HG03520 (cell line): ENCODE data around the gene AGBL1.
"Not testable (repeated sequence)": the region's sequence is repeated elsewhere in the genome, so short reads cannot be mapped to it uniquely, and the experiment has no call there.

ENCODE experiments used
- ATAC-seq: cut with Tn5 transposase; IDR thresholded peaks from one replicate; pipeline ENCODE4 v1.9.1; 2021; ENCODE audit warnings: mild to moderate bottlenecking, moderate library complexity; ENCODE audit not compliant: unreplicated experiment

AGBL1 gene

DNA sequence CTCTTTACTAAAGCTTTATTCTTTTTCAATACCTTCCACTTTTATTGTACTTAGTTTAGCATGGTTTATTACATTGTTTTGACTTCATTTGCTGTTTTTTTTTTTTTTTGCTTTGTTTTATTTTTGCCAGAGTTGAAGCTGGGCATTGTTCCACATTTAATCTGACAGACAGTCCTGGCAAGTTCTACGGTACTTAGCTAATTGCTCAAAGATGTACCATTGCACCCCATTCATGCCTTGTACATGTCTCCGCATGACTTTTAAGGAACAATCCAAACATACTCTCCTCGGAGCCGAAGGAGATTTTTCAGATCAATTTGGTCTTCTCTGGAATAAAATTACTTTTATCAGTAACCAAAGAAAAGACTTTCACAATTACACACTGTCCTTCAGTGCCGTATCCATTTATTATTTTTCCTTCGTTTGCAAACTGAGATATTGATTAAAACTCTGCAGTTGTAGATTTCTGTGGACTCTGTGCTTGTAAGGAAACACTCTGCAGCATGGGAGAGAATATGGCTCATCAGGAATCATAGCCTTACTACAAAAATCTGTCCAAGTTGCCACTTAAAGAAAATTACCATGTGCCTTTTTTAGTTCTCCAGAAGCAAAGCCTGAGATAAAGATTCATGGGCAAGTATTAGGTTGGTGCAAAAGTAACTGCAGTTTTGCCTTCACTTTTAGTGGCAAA lies 952.0 kb downstream of the AGBL1 start:
- ATAC-seq, result no peak

DNA sequence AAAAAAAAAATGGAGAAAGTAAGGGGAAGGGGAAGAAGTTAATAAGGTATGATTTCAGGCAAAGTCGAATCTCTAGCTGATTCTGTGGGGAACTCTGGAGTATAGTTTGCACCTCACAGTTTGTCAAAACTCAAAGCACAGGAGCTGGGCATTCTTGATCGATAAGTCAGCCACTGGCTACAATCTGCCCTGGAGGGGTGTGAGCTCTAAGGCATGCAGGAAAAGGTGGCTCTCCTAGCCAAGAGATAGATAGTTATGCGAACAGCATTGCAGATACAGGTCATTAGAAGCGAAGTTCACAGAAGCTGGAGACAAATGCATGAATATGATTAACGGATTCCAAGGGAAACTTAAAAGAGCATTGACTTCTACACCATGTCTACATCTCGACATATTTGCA lies 952.6 kb downstream of the AGBL1 start:
- no peak for ATAC-seq

DNA sequence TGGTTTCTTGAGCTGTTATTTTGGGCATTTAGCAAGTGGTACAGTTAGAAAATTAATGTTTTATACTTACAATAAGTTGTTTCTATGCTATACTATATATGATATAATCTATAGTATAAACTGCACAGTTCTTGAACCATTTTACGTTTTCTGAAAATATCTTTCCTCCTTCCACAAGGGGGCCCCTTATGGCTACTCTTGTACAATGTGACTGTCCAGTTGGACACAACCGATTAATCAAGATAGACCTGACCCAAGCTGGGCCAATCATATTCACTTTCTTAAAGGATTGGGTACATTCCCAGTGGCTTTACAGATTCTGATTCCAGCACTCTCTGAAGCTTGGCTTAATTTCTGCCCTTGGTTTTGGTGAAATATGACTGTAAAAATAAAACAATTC lies 953.4 kb downstream of the AGBL1 start:
- ATAC-seq, result no peak

DNA sequence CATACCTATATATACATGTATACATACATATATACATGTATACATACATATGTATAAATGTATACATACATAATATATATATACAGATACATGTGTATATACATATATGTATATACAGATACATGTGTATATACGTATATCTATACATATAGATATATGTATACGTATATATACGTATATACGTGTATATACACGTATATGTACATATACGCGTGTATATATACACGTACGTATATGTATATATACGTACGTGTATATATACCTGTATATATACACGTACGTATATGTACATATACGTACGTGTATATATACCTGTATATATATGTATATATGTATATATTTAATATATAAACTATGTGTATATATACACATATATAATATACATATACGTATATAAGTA lies 955.2 kb downstream of the AGBL1 start:
- ATAC-seq, result no peak

DNA sequence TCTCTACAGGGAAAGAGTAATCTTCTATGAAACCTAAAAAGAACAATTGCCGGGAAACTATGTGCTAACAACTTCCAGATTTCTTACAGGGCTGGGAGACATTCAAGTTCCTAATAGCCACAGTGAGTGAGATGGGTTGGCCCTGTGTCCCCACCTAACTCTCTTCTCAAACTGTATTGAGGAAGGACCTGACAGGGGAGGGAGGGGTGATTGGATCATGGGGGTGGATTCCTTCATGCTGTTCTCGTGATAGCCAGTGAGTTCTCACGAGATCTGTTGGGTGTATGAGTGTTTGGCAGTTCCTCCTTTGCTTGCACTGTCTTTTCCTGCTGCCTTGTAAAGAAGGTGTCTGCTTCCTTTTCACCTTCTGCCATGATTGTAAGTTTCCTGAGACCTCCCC lies 958.7 kb downstream of the AGBL1 start:
- ATAC-seq, result no peak

DNA sequence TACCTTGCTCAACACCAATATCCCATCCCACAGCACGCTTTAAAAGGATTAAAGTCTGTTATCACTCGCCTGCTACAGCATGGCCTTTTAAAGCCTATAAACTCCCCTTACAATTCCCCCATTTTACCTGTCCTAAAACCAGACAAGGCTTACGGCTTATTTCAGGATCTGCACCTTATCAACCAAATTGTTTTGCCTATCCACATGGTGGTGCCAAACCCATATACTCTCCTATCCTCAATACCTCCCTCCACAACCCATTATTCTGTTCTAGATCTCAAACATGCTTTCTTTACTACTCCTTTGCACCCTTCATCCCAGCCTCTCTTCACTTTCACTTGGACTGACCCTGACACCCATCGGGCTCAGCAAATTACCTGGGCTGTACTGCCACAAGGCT lies 962.9 kb downstream of the AGBL1 start:
- not testable (repeated sequence) for ATAC-seq

DNA sequence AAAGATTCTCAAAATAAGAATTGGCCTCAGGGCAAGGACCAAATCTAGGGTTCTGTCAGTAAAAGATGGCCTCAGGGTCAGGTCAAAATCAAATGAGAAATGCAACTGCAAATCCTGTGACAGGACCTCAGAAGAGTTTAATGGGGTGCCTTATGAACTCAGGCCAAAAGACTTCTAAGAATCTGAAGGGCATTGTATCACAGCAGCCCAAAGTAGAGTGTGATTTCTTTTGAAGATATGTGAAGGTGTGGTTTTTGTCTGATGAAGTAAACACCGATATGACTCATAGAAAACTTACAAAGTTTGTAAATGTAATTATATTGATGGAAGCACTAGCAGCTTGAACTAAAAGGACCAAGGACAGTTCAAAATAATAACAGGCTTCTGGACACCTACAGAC lies 966.1 kb downstream of the AGBL1 start:
- ATAC-seq, result no peak

DNA sequence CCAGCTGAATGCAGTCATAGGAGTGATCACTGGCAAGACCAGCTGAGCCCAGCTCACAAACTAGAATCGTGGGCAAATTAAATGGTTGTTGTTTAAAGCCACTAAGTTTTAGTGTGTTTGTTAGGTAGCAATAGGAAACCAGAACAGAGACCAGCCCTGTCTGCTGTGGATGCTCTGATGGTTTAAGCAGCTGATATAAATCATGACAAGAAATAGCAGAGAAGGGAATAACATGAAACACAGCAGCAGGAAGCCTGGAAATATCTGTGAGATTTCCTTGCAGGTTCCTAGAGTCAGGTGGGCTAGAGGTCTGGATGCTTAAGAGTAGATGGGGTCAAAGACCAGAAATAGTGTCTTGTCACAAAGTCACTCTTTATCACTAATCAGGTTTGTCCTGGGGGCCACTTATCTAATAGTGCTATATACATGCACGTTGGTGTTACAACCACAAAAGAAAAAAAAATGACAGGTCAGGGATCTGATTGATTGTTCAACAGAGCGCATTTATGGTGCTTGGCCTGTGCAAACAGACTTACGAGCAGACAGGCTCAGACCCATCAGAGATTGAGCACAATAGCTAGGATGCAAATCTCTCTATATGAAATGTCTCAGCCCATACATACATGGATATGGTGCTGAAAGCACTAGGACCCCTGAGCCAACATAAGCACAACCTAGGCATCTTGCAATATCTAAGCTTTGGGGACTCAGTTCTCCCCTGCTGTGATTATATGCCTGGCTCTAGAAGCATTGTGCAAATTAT lies 967.7 kb downstream of the AGBL1 start:
- ATAC-seq, result no peak
